Peyer's patch (tissue), 4 donors: ENCODE results near the gene IRF3.

ENCODE experiments used
- CTCF ChIP-seq, 6 experiments: fragments of 450-650 bp in 4 of 6; fragments of 200-600 bp in 2 of 6; sonication (generic) in 1 of 6; IDR thresholded peaks; one replicate each; pipeline ENCODE4 v1.5.1; 2017 to 2019; ENCODE audit warnings: antibody characterized with exemption in 6 of 6, mild to moderate bottlenecking in 3 of 6, moderate library complexity in 1 of 6
- POLR2A ChIP-seq, 2 donors: fragments of 450-650 bp; IDR thresholded peaks; one replicate each; pipeline ENCODE4 v1.5.1; 2017; ENCODE audit warnings: antibody characterized with exemption in 2 of 2, mild to moderate bottlenecking in 2 of 2, moderate library complexity in 2 of 2

DNA sequence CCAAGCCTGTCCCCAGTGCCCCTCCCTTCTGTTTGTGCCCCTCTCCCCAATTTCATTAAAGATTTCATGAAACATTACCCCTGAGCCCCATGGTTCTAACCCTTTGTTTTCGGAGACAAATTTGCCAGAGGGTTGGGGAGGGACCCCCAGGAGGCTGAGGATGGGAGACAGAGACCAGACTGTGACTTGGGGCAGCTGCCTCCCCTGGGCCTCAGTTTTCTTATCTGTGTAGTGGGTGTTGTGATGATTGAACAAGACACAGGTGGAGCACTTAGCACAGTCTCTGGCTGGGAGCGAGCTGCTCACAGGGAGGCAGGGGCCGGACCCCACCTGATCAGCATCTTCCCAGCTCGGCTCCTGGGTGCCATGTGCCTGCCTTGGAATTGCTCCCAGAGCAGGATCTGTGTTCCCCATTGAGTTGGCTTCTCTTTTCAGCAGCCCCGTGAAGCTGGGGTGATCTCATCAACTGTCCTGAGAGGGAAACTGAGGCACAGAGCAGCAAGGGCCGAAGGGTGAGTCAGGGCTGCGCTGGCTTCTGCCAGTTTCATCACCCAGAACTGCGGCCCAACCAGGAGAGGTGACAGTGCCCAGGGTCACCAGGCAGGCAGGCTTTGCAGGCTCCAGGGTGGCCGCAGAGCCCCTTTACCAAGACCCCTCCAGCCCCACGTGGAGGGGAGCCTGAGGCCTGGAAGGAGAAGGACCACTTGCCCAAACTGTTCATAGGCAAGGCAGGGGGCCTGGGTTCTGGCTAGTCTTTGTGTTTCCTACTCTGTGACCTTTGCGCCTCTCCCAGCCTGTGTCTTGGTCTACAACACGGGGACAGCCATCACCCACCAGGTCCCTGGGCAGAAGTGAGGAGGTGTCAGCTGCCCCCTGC is 6.9 kb downstream of the IRF3 start:
- TF ChIP-seq CTCF (IDR thresholded peaks at IDR 0.05) (no peak), POLR2A (IDR thresholded peaks at IDR 0.05) (no peak)
